ENCODE results near the gene GDE1.

Gene GDE1

GRCh38 chr16:19497176-19497575 lies 24.7 kb downstream of the GDE1 start:
- in situ Hi-C loops (cut with MboI; ENCODE audit: low pct_unique_long_range_greater_than_20kb, low sequenced_read_pairs, unreplicated experiment): loop anchor here (10.0 kb wide), 1 partner anchor 102 kb away; no protein-coding TSS in a partner anchor
- no peak for DNase-seq (ENCODE audit: low spot score)
- no peak for TF ChIP-seq CTCF (IDR thresholded peaks at IDR 0.05; ENCODE audit: extremely low read depth, insufficient read depth, missing control alignments)

- DNase-seq (ENCODE audit: low spot score): no peak
- TF ChIP-seq CTCF (IDR thresholded peaks at IDR 0.05; ENCODE audit: extremely low read depth, insufficient read depth, missing control alignments): no peak
- in situ Hi-C loops (cut with MboI; ENCODE audit: low pct_unique_long_range_greater_than_20kb, low sequenced_read_pairs, unreplicated experiment): loop anchor here (10.0 kb wide), 1 partner anchor 96 kb away; no protein-coding TSS in a partner anchor
These were observed 31.3 kb downstream of the GDE1 start for GRCh38 chr16:19490619-19491018.

GRCh38 chr16:19488213-19488640 lies 33.7 kb downstream of the GDE1 start:
- in situ Hi-C loops (cut with MboI; ENCODE audit: low pct_unique_long_range_greater_than_20kb, low sequenced_read_pairs, unreplicated experiment): no loop called here
- TF ChIP-seq CTCF (IDR thresholded peaks at IDR 0.05; ENCODE audit: extremely low read depth, insufficient read depth, missing control alignments): no peak
- no peak for DNase-seq (ENCODE audit: low spot score)

- in situ Hi-C loops (cut with MboI; ENCODE audit: low pct_unique_long_range_greater_than_20kb, low sequenced_read_pairs, unreplicated experiment): no loop called here
- TF ChIP-seq CTCF (IDR thresholded peaks at IDR 0.05; ENCODE audit: extremely low read depth, insufficient read depth, missing control alignments): no peak
- no peak for DNase-seq (ENCODE audit: low spot score)
These were observed 35.1 kb downstream of the GDE1 start for GRCh38 chr16:19486750-19487325.

- in situ Hi-C loops (cut with MboI; ENCODE audit: low pct_unique_long_range_greater_than_20kb, low sequenced_read_pairs, unreplicated experiment): no loop called here
- TF ChIP-seq CTCF (IDR thresholded peaks at IDR 0.05; ENCODE audit: extremely low read depth, insufficient read depth, missing control alignments): no peak
- DNase-seq (ENCODE audit: low spot score): no peak
These were observed 35.8 kb downstream of the GDE1 start for GRCh38 chr16:19486051-19486450.

- in situ Hi-C loops (cut with MboI; ENCODE audit: low pct_unique_long_range_greater_than_20kb, low sequenced_read_pairs, unreplicated experiment): no loop called here
- DNase-seq (ENCODE audit: low spot score): no peak
- TF ChIP-seq CTCF (IDR thresholded peaks at IDR 0.05; ENCODE audit: extremely low read depth, insufficient read depth, missing control alignments): no peak
These were observed 36.3 kb downstream of the GDE1 start for GRCh38 chr16:19485611-19486010.
